Measurements from ENCODE around the gene ARHGEF16.

Gene ARHGEF16

DNA sequence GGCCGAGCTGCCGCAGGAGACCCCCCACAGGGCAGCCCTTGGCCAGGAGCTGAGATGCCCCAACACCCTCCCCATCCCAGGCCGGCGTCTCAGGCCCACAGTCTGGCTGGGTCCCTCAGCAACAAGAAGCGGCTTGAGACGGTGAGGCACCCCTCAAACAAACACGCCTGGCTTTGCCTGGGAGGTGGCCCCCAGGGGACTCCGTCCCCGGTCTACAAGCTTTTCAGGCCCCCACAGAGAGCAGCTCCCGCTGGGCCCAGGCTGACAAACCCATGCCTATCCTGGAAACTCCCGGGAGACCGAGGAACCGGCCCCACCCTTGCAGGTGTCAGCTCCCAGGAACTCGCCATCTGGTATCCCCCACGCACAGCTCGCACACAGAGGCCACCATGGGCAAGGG lies 67.0 kb downstream of the ARHGEF16 start:
- Mint-ChIP-seq H3K9me3 (no peaks in the 10 kb centered on the region), H3K27ac (no peak overlapping the region), H3K4me3 (no peak overlapping the region), H3K27me3 (no peaks in the 10 kb centered on the region), H3K4me1 (ENCODE audit: low read depth in 2 of 2) (no peaks in the 10 kb centered on the region), H3K36me3 (ENCODE audit: insufficient read depth) (no peaks in the 10 kb centered on the region)
- DNase-seq = no peak
- ATAC-seq (replicated peaks) = no peak

DNA sequence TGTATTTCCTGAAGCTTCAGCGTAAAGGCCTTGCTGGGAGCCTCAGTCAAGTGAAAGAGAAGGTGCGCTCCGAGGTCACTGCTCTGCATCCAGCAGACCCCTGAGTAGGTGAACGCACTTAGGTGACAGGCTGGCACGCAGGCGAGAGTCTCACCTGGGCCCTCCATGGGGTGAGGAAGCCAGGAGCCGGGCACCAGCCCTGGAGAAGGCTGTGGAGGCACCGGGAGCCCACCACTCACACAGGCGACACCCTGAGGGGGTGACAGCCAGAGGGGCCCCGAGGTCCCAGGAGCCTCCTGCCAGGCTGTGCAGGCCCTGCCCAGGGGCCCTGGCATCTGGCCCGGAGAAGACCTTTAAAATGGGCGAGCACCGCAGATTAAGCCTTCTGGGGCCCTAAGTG lies 67.6 kb downstream of the ARHGEF16 start:
- DNase-seq (no peak), ATAC-seq (replicated peaks) (no peak)
- no peaks in the 10 kb centered on the region for H3K9me3 Mint-ChIP-seq
- H3K4me3 Mint-ChIP-seq = no peak overlapping the region
- no peaks in the 10 kb centered on the region for H3K27me3 Mint-ChIP-seq
- H3K4me1 Mint-ChIP-seq (ENCODE audit: low read depth in 2 of 2) = no peaks in the 10 kb centered on the region
- no peak overlapping the region for H3K27ac Mint-ChIP-seq
- H3K36me3 Mint-ChIP-seq (ENCODE audit: insufficient read depth) = no peaks in the 10 kb centered on the region

- Mint-ChIP-seq H3K27me3 (no peaks in the 10 kb centered on the region), H3K4me3 (no peak overlapping the region), H3K27ac (no peak overlapping the region), H3K36me3 (ENCODE audit: insufficient read depth) (no peaks in the 10 kb centered on the region), H3K9me3 (no peaks in the 10 kb centered on the region), H3K4me1 (ENCODE audit: low read depth in 2 of 2) (no peaks in the 10 kb centered on the region)
- ATAC-seq (replicated peaks) = no peak
- no peak for DNase-seq
Measured at GRCh38 chr1:3522564-3523265, 68.2 kb downstream of the ARHGEF16 start.

DNA sequence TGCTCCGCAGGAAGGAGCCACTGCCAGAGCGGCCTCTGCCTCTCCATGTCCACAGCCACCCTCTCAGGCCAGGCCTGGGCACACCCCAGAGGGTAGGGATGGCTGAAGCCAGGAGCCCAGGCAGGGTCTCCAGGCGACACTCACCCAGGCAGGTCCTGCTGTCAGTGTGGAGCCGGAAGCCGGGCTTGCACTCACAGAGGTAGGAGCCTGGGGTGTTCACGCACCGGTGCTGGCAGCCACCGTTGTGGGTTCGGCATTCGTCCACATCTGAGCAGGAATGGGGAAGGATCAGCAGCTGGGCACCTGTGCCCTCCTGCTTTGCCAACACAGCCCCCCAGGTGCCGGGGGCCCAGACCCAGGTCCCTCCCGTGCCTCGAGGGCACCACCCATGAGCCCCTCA lies 69.5 kb downstream of the ARHGEF16 start:
- no peak for DNase-seq
- Mint-ChIP-seq H3K4me1 (ENCODE audit: low read depth in 2 of 2) (peaks cover 0 to 3% of the 10 kb centered on the region in 2 donors), H3K9me3 (no peaks in the 10 kb centered on the region), H3K36me3 (ENCODE audit: insufficient read depth) (no peaks in the 10 kb centered on the region), H3K27me3 (no peaks in the 10 kb centered on the region), H3K4me3 (no peak overlapping the region), H3K27ac (no peak overlapping the region)
- no peak for ATAC-seq (replicated peaks)

- H3K4me1 Mint-ChIP-seq (ENCODE audit: low read depth in 2 of 2) = peaks cover 0 to 3% of the 10 kb centered on the region in 2 donors
- H3K27me3 Mint-ChIP-seq = no peaks in the 10 kb centered on the region
- no peaks in the 10 kb centered on the region for H3K36me3 Mint-ChIP-seq (ENCODE audit: insufficient read depth)
- H3K4me3 Mint-ChIP-seq = no peak overlapping the region
- DNase-seq = no peak
- no peak overlapping the region for H3K27ac Mint-ChIP-seq
- no peak for ATAC-seq (replicated peaks)
- H3K9me3 Mint-ChIP-seq = no peaks in the 10 kb centered on the region
Measured at GRCh38 chr1:3524556-3525203, 70.2 kb downstream of the ARHGEF16 start.

- Mint-ChIP-seq H3K4me3 (no peak overlapping the region), H3K4me1 (ENCODE audit: low read depth in 2 of 2) (peaks cover 0 to 12% of the 10 kb centered on the region in 2 donors), H3K36me3 (ENCODE audit: insufficient read depth) (no peaks in the 10 kb centered on the region), H3K27ac (no peak overlapping the region), H3K27me3 (no peaks in the 10 kb centered on the region), H3K9me3 (no peaks in the 10 kb centered on the region)
- no peak for ATAC-seq (replicated peaks)
- no peak for DNase-seq
Measured at GRCh38 chr1:3525551-3526482, 71.4 kb downstream of the ARHGEF16 start.

DNA sequence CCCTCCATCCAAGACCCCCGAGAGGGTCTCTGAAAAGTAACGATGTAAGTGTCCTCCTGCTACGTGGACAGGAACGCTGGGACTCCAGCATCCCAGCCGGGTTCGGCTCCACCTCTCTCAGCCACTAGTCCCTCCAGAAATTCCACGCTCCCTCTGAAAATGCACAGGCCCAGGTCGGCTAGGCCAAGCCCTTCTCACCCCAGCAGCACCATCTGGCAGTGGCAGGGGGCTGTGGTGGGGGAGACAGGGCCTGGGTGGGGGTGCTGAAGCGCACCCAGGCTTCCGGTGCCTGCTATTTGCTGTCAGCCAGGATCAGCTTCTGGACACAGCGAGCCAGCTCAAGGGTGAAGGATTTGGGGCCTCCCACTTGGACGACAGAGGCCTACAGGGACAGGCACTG lies 73.3 kb downstream of the ARHGEF16 start:
- H3K27ac Mint-ChIP-seq = no peak overlapping the region
- H3K4me1 Mint-ChIP-seq (ENCODE audit: low read depth in 2 of 2) = peaks cover 4 to 14% of the 10 kb centered on the region in 2 donors
- no peaks in the 10 kb centered on the region for H3K36me3 Mint-ChIP-seq (ENCODE audit: insufficient read depth)
- ATAC-seq (replicated peaks) (no peak), DNase-seq (no peak)
- no peak overlapping the region for H3K4me3 Mint-ChIP-seq
- H3K9me3 Mint-ChIP-seq = no peaks in the 10 kb centered on the region
- no peaks in the 10 kb centered on the region for H3K27me3 Mint-ChIP-seq

DNA sequence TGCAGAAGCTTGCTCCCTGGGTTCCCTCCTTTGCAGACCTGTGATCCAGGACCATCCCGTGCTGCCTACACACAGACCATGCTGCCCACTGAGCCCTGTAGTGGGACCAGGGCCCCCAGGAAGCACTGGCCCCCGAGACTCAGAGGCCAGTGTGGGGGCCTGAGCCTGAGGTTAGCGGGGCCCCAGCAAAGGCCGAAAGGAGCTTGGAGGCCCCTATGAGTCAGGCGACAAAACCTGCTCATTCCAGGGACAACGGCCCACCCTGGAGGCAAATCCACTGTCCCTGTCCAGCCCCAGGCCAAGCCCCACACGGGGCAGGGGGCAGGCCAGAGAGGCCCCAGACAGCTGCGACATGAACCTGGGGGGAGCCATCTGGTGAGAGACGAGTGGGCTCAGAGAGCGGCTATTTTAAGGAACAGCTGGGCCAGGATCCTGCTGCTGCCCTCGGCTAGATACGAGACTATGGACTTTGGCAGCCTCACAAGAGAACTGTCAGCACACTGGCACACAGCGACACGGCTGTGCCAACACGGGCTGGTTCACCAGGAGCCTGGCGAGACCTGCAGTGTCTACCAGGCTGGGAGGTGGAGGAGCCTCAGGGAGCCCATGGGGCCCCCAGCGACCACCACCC lies 74.7 kb downstream of the ARHGEF16 start:
- Mint-ChIP-seq H3K36me3 (ENCODE audit: insufficient read depth) (no peaks in the 10 kb centered on the region), H3K27me3 (no peaks in the 10 kb centered on the region), H3K4me3 (peak overlapping the region in 1 of 2 donors; percentile 80), H3K9me3 (no peaks in the 10 kb centered on the region), H3K4me1 (ENCODE audit: low read depth in 2 of 2) (peaks cover 4 to 14% of the 10 kb centered on the region in 2 donors), H3K27ac (no peak overlapping the region)
- DNase-seq (no peak), ATAC-seq (replicated peaks) (no peak)

DNA sequence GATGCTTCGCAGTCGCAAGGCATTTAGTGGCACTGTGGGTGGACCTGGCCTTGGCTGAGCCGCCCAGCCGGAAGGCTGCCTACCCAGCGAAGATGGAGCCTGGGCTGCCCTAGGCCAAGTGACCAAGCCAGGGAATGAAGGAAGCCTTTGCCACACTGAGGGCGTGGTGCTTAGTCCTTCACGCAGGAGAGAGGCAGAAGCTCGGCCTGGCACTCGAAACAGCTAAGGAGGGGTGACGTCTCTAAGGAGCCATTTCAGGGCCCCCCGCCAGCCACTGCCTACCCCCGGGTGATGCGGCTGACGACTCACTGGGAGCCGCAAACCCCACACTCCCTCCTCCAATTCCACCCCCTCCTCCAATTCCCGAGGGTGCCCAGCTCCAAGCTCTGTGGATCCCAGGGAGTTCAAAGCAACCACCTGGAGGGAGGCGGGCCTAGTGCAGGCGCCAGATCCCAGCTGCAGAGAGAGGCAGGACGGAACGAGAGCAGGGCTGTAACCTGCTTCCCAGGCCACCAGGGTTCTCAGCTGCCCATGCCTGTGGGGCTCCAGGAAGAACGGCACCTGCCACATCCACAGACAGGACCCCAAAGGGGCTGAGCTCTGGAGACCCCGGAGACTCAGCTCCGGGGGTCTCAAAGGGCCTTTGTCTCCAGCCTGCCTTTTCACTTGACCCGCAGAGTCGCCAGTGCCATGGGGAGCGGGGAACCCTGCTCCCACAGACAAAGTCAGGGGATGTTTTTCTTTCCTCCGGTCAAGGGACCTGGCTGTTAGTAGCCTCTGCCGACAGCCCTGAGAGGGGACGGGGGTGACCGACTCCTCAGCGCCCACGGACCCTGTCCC lies 75.8 kb downstream of the ARHGEF16 start:
- H3K36me3 Mint-ChIP-seq (ENCODE audit: insufficient read depth) = no peaks in the 10 kb centered on the region
- no peaks in the 10 kb centered on the region for H3K27me3 Mint-ChIP-seq
- DNase-seq (no peak), ATAC-seq (replicated peaks) (no peak)
- H3K4me1 Mint-ChIP-seq (ENCODE audit: low read depth in 2 of 2) = peaks cover 4 to 14% of the 10 kb centered on the region in 2 donors
- H3K4me3 Mint-ChIP-seq = peak overlapping the region; percentile 76 to 80
- no peak overlapping the region for H3K27ac Mint-ChIP-seq
- no peaks in the 10 kb centered on the region for H3K9me3 Mint-ChIP-seq
